ENCODE results near the gene PKHD1. TPM values are rescaled to one million over a fixed set of nuclear protein-coding genes. Genes with fewer than 3 reads are reported as not detected.

PKHD1 gene
- total RNA-seq, 1 experiment from 2014 or later = 0.09 TPM

- Histone ChIP-seq H3K23ac (ENCODE audit: insufficient read length, low read depth, low read length) (no peak overlapping the region), H2BK15ac (ENCODE audit: low read depth, low read length) (no peak overlapping the region), H2BK12ac (ENCODE audit: insufficient read length, low read depth, low read length) (no peak overlapping the region), H3K14ac (ENCODE audit: insufficient read depth, low read length) (no peak overlapping the region), H2AFZ (ENCODE audit: low read length) (no peak overlapping the region), H3K27me3 (ENCODE audit: insufficient read depth, low read length) (no peaks in the 10 kb centered on the region), H3K23me2 (ENCODE audit: insufficient read length, low read depth, low read length, poor library complexity, severe bottlenecking) (no peaks in the 10 kb centered on the region), H3K4ac (ENCODE audit: low read depth, low read length) (no peak overlapping the region), H3K27ac (ENCODE audit: insufficient read length, low read depth, low read length) (no peak overlapping the region), H2BK20ac (ENCODE audit: low read depth, low read length, poor library complexity, severe bottlenecking) (no peak overlapping the region), H2BK120ac (ENCODE audit: low read depth, low read length, poor library complexity, severe bottlenecking) (no peak overlapping the region), H3K9me3 (ENCODE audit: control insufficient read depth, low read depth, low read length) (no peaks in the 10 kb centered on the region), H3K4me2 (ENCODE audit: insufficient read depth, insufficient read length, low read length) (no peak overlapping the region), H4K20me1 (ENCODE audit: control insufficient read depth, insufficient read depth, insufficient read length) (no peaks in the 10 kb centered on the region), H2AK5ac (ENCODE audit: insufficient read length, low read length) (no peak overlapping the region), H3K9ac (ENCODE audit: extremely low read depth, insufficient read length, low read length) (no peak overlapping the region), H3K79me2 (ENCODE audit: insufficient read depth, low read length) (no peaks in the 10 kb centered on the region), H3T11ph (ENCODE audit: low read length) (no peak overlapping the region), H3K56ac (ENCODE audit: insufficient read length, low read depth, low read length) (no peak overlapping the region), H3K4me1 (ENCODE audit: insufficient read depth, low read length) (no peaks in the 10 kb centered on the region), H4K91ac (ENCODE audit: insufficient read length, low read depth, low read length) (no peak overlapping the region), H4K8ac (replicated peaks; ENCODE audit: insufficient read length, low read depth, low read length) (no peak overlapping the region), H3K79me1 (ENCODE audit: insufficient read depth, low read depth, low read length, poor library complexity, severe bottlenecking) (no peaks in the 10 kb centered on the region), H4K5ac (ENCODE audit: insufficient read length, low read depth, low read length) (no peak overlapping the region), H3K18ac (ENCODE audit: insufficient read length, low read depth, low read length) (no peak overlapping the region), H2BK5ac (ENCODE audit: insufficient read length, low read length) (no peak overlapping the region)
- H3K27ac Mint-ChIP-seq = no peak overlapping the region
- DNase-seq = no peak
- peaks cover 1% of the 10 kb centered on the region for H3K27me3 Mint-ChIP-seq (ENCODE audit: low read depth)
- H3K4me1 Mint-ChIP-seq = no peaks in the 10 kb centered on the region
- H3K9me3 Mint-ChIP-seq = no peaks in the 10 kb centered on the region
- no peak for TF ChIP-seq CTCF (conservative IDR thresholded peaks at IDR 0.05)
- no peaks in the 10 kb centered on the region for H3K36me3 Mint-ChIP-seq (ENCODE audit: insufficient read depth in 1 of 3, low read depth in 3 of 3)
- no CpG with 5 or more reads among the region's 4 CpGs for WGBS (ENCODE audit: extremely low coverage, insufficient read length, low lambda C conversion rate)
- H3K4me3 Mint-ChIP-seq = no peak overlapping the region
Measured at GRCh38 chr6:51608932-51609331, 478.5 kb downstream of the PKHD1 start.
